Thoracic aorta (tissue), 2 donors: ENCODE data around the gene TRPM2. TPM values are rescaled to one million over a fixed set of nuclear protein-coding genes. Genes with fewer than 3 reads are reported as not detected.

Experiments
- ATAC-seq: fragments of 150-250 bp; one replicate; pipeline ENCODE4 v1.8.0; 2017; ENCODE audit warnings: low read depth; ENCODE audit not compliant: insufficient number of reproducible peaks, low FRiP score
- DNase-seq: peaks from one replicate; pipeline ENCODE4 v3.0.0-alpha.2; 2020; ENCODE audit warnings: low spot score
- H3K27ac ChIP-seq, 2 donors: fragments of 200-600 bp; sonication (generic); 1 replicate in 1 of 2; 2 replicates in 1 of 2; pipeline ENCODE4 v1.5.1; 2016; ENCODE audit warnings: mild to moderate bottlenecking in 2 of 2, moderate library complexity in 2 of 2
- H3K27me3 ChIP-seq: fragments of 200-600 bp; sonication (generic); replicated peaks from 2 replicates; pipeline ENCODE4 v1.6.0; 2016; ENCODE audit warnings: mild to moderate bottlenecking; ENCODE audit not compliant: insufficient read depth
- H3K36me3 ChIP-seq: fragments of 200-600 bp; sonication (generic); one replicate; pipeline ENCODE4 v1.5.1; 2016
- H3K4me1 ChIP-seq, 2 donors: fragments of 200-600 bp; sonication (generic); 1 replicate in 1 of 2; 2 replicates in 1 of 2; pipeline versions ENCODE4 v1.5.1 to v1.6.0; 2016; ENCODE audit warnings: low read depth in 2 of 2, mild to moderate bottlenecking in 1 of 2; ENCODE audit not compliant: control insufficient read depth in 1 of 2
- H3K4me3 ChIP-seq: fragments of 200-600 bp; sonication (generic); 2 replicates; pipeline ENCODE4 v1.5.1; 2016; ENCODE audit warnings: mild to moderate bottlenecking
- H3K9me3 ChIP-seq: fragments of 200-600 bp; sonication (generic); 2 replicates; pipeline ENCODE4 v1.5.1; 2016
- total RNA-seq, 2 donors: library from RNA; depleted of rRNA; stranded (reverse); fragments of >200 nt; gene quantifications; one replicate each; pipeline versions ENCODE4 v1.1.0 to v1.2.3, GENCODE V29; 2016
- TF ChIP-seq, protein P1 (sequence below): fragments of 200-600 bp; sonication (generic); IDR thresholded peaks from one replicate; pipeline ENCODE4 v1.5.1; 2019; ENCODE audit warnings: antibody characterized with exemption

The TRPM2 gene
- total RNA-seq, 2 donors from 2014 or later = 10.4 to 12.9 TPM

GRCh38 chr21:44310628-44311507 is 42.6 kb upstream of the TRPM2 start:
- Histone ChIP-seq H3K27ac (no peak overlapping the region), H3K36me3 (peaks cover 40% of the 10 kb centered on the region)
- TF ChIP-seq, protein P1, sequence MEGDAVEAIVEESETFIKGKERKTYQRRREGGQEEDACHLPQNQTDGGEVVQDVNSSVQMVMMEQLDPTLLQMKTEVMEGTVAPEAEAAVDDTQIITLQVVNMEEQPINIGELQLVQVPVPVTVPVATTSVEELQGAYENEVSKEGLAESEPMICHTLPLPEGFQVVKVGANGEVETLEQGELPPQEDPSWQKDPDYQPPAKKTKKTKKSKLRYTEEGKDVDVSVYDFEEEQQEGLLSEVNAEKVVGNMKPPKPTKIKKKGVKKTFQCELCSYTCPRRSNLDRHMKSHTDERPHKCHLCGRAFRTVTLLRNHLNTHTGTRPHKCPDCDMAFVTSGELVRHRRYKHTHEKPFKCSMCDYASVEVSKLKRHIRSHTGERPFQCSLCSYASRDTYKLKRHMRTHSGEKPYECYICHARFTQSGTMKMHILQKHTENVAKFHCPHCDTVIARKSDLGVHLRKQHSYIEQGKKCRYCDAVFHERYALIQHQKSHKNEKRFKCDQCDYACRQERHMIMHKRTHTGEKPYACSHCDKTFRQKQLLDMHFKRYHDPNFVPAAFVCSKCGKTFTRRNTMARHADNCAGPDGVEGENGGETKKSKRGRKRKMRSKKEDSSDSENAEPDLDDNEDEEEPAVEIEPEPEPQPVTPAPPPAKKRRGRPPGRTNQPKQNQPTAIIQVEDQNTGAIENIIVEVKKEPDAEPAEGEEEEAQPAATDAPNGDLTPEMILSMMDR = no peak

DNA sequence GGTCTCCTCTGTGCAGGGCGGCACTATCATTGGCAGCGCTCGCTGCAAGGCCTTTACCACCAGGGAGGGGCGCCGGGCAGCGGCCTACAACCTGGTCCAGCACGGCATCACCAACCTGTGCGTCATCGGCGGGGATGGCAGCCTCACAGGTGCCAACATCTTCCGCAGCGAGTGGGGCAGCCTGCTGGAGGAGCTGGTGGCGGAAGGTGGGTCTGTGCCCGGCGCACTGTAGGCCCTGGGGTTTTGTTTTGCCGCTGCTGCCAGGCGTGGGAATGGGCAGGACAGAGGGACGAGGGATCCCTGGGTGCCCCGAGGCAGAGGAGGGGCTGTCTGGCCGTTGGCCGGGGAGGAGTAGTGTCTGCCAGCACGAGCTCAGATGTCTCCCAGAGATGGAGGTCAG is 41.3 kb upstream of the TRPM2 start:
- no peaks in the 10 kb centered on the region for H3K27me3 ChIP-seq
- no peak overlapping the region for H3K4me3 ChIP-seq
- TF ChIP-seq, protein P1 = no peak
- no peaks in the 10 kb centered on the region for H3K9me3 ChIP-seq
- ATAC-seq (no peak), DNase-seq (no peak)
- no peak overlapping the region for H3K27ac ChIP-seq
- no peaks in the 10 kb centered on the region for H3K4me1 ChIP-seq
- peaks cover 40% of the 10 kb centered on the region for H3K36me3 ChIP-seq

More at GRCh38 chr21:44310628-44311507, 42.6 kb upstream of the TRPM2 start:
- ATAC-seq = no peak
- Histone ChIP-seq H3K9me3 (no peaks in the 10 kb centered on the region), H3K4me3 (no peak overlapping the region), H3K4me1 (no peaks in the 10 kb centered on the region), H3K27me3 (no peaks in the 10 kb centered on the region)
- DNase-seq = no peak

GRCh38 chr21:44312716-44313115 is 40.7 kb upstream of the TRPM2 start:
- Histone ChIP-seq H3K9me3 (no peaks in the 10 kb centered on the region), H3K27ac (no peak overlapping the region), H3K36me3 (peaks cover 46% of the 10 kb centered on the region), H3K4me3 (no peak overlapping the region), H3K4me1 (no peaks in the 10 kb centered on the region), H3K27me3 (no peaks in the 10 kb centered on the region)
- TF ChIP-seq, protein P1 = no peak
- ATAC-seq (no peak), DNase-seq (no peak)

DNA sequence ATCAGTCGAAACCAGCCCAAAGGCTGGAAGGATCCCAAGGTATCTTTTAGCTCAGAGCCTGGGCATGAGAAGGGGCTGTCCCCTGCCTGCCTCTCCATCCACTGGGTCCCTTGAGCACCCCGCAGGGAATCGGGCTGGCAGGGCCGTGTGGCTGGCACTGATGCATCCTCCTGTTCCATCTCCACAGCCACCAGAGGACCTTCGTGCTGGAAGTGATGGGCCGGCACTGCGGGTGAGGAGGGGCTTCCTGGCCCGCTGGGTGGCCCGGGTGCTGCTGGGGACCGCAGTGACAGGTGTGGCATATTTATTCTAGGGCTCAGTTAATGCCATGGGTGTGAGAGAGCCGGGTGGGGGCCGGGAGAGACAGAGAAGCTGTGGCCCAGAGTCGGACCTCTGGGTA is 40.0 kb upstream of the TRPM2 start:
- TF ChIP-seq, protein P1 = no peak
- H3K27me3 ChIP-seq = no peaks in the 10 kb centered on the region
- ATAC-seq = no peak
- DNase-seq = no peak
- peaks cover 53% of the 10 kb centered on the region for H3K36me3 ChIP-seq
- no peaks in the 10 kb centered on the region for H3K9me3 ChIP-seq
- H3K4me1 ChIP-seq = no peaks in the 10 kb centered on the region
- H3K27ac ChIP-seq = no peak overlapping the region
- no peak overlapping the region for H3K4me3 ChIP-seq

DNA sequence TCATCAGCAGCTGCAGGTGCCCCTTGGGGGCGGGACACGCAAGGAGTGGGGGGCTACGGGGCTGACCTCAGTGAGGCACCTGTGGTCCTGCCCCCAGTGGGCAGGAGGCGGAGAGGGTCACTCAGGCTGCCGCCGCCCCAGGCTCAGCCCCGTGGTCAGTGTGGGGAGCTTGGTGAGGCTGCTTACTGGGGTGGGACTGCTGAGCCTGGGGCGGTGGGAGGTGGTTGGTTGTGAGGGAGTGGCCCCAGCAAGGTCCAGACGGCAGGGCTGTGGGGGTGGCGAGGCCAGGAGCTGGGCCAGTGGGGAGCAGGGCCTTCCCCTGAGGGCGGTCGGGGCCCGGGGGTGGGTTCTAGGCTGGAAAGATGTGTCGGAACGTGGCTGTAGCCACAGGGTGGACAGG is 39.3 kb upstream of the TRPM2 start:
- Histone ChIP-seq H3K36me3 (peaks cover 54% of the 10 kb centered on the region), H3K9me3 (no peaks in the 10 kb centered on the region), H3K4me3 (no peak overlapping the region), H3K27me3 (no peaks in the 10 kb centered on the region), H3K27ac (no peak overlapping the region), H3K4me1 (no peaks in the 10 kb centered on the region)
- DNase-seq (no peak), ATAC-seq (no peak)
- TF ChIP-seq, protein P1 = no peak
